Lower leg skin (tissue), 4 donors: ENCODE measurements around the gene ENDOV. TPM values are rescaled to one million over a fixed set of nuclear protein-coding genes. Genes with fewer than 3 reads are reported as not detected.

Experiments used
- DNase-seq, 2 donors: peaks; one replicate each; pipeline ENCODE4 v3.0.0-alpha.2; 2019; ENCODE audit warnings: low spot score in 2 of 2
- H3K4me3 ChIP-seq: fragments of 200-600 bp; sonication (generic); 2 replicates; pipeline ENCODE4 v1.5.1; 2017; ENCODE audit warnings: mild to moderate bottlenecking, low read depth; ENCODE audit not compliant: poor library complexity, severe bottlenecking
- POLR2A ChIP-seq, 2 donors: fragments of 450-650 bp; IDR thresholded peaks; one replicate each; pipeline ENCODE4 v1.6.1; 2016 to 2017; ENCODE audit warnings: antibody characterized with exemption in 2 of 2, mild to moderate bottlenecking in 1 of 2, moderate library complexity in 1 of 2
- WGBS, 2 donors: methylation state at CpG; one replicate each; pipeline ENCODE4 v1.1.5; 2018; 5-methylcytosine and 5-hydroxymethylcytosine counted together
- intact Hi-C: fragments of 100-400 bp; cut with DNase I; formaldehyde crosslinking; loops from one replicate; pipeline ENCODE4 v1.15.0; 2023; ENCODE audit warnings: low total_unique reads
- total RNA-seq, 4 donors: library from RNA; depleted of rRNA; stranded (reverse); fragments of >200 nt; gene quantifications; one replicate each; pipeline ENCODE4 v1.1.0, GENCODE V29; 2016
- TF ChIP-seq, protein P1 (sequence below), 3 donors: fragments of 450-650 bp; IDR thresholded peaks; one replicate each; pipeline ENCODE4 v1.5.1; 2016; ENCODE audit warnings: antibody characterized with exemption in 3 of 3, mild to moderate bottlenecking in 3 of 3, moderate library complexity in 2 of 3

The ENDOV gene
- total RNA-seq, 4 donors from 2014 or later, result 13.7 to 26.8 (median 21.3) TPM

- DNase-seq, result no peak
- WGBS, 2 donors, result 91 to 95% methylated on average over 26 of the region's 27 CpGs
- TF ChIP-seq, protein P1, sequence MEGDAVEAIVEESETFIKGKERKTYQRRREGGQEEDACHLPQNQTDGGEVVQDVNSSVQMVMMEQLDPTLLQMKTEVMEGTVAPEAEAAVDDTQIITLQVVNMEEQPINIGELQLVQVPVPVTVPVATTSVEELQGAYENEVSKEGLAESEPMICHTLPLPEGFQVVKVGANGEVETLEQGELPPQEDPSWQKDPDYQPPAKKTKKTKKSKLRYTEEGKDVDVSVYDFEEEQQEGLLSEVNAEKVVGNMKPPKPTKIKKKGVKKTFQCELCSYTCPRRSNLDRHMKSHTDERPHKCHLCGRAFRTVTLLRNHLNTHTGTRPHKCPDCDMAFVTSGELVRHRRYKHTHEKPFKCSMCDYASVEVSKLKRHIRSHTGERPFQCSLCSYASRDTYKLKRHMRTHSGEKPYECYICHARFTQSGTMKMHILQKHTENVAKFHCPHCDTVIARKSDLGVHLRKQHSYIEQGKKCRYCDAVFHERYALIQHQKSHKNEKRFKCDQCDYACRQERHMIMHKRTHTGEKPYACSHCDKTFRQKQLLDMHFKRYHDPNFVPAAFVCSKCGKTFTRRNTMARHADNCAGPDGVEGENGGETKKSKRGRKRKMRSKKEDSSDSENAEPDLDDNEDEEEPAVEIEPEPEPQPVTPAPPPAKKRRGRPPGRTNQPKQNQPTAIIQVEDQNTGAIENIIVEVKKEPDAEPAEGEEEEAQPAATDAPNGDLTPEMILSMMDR (IDR thresholded peaks at IDR 0.05), result no peak
- no peak for TF ChIP-seq POLR2A (IDR thresholded peaks at IDR 0.05)
- no peak overlapping the region for H3K4me3 ChIP-seq
- intact Hi-C loops, result loop anchor here (5.0 kb wide), 1 partner anchor 150 kb away; no protein-coding TSS in a partner anchor
These were observed 12.7 kb downstream of the ENDOV start for GRCh38 chr17:80427366-80428282.

DNA sequence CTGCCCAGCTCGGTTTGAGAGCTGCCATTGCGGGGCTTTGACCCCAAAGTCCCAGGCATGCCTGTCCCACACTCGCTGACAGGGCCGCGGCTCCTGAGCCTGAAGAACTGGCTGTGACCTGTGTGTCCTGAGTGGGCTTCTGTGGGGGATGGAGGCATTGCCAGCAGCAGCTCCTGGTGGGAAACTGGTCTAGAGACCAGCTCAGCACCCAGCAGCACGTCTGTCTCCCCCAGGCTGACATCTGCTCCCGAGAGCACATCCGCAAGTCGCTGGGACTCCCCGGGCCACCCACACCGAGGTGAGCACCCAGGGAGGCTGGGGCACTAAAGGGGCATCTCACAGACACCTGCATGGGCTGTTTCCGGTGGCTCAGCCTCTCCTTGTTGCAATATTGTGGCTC lies 13.4 kb downstream of the ENDOV start:
- no peak overlapping the region for H3K4me3 ChIP-seq
- intact Hi-C loops, result loop anchor here (5.0 kb wide), 1 partner anchor 149 kb away; no protein-coding TSS in a partner anchor
- TF ChIP-seq POLR2A (IDR thresholded peaks at IDR 0.05), result no peak
- TF ChIP-seq, protein P1 (IDR thresholded peaks at IDR 0.05), result no peak
- no peak for DNase-seq
- 89 to 90% methylated on average over 6 to 8 of the region's 12 CpGs for WGBS, 2 donors

DNA sequence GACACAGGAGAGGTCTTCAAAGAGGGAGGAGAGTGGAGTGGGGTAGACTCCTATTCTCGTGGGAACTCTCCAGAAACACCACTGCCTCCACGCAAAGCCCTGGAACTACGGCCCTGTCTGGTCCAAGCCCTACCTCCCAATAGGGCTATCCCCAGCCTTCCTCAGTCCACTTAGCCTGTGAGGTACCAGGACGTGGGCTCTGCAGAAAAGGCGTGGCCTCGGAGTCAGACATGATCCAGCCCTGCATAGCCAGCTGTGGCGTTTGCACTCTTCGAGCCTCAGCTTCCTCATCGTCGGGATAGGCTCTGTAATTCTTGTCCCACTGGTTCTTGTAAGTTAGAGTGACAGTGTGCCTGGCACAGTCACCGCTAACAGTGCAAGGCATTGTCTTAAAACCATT lies 13.8 kb downstream of the ENDOV start:
- intact Hi-C loops, result loop anchor here (5.0 kb wide), 1 partner anchor 149 kb away; no protein-coding TSS in a partner anchor

GRCh38 chr17:80429356-80430275 lies 14.6 kb downstream of the ENDOV start:
- no peak for DNase-seq
- no peak overlapping the region for H3K4me3 ChIP-seq
- TF ChIP-seq POLR2A (IDR thresholded peaks at IDR 0.05), result no peak
- TF ChIP-seq, protein P1 (IDR thresholded peaks at IDR 0.05), result no peak
- 91 to 95% methylated on average over 21 to 28 of the region's 33 CpGs for WGBS, 2 donors
- intact Hi-C loops, result loop anchor here (5.0 kb wide), 1 partner anchor 148 kb away; no protein-coding TSS in a partner anchor

More for the DNA sequence above, 13.8 kb downstream of the ENDOV start:
- no peak for DNase-seq
- WGBS, 2 donors, result 88% methylated on average over 11 of the region's 11 CpGs
- H3K4me3 ChIP-seq, result no peak overlapping the region
- no peak for TF ChIP-seq POLR2A (IDR thresholded peaks at IDR 0.05)
- TF ChIP-seq, protein P1 (IDR thresholded peaks at IDR 0.05), result no peak

GRCh38 chr17:80430446-80431245 lies 15.7 kb downstream of the ENDOV start:
- TF ChIP-seq POLR2A (IDR thresholded peaks at IDR 0.05), result no peak
- TF ChIP-seq, protein P1 (IDR thresholded peaks at IDR 0.05), result no peak
- intact Hi-C loops, result no loop called here
- DNase-seq, result no peak
- 65 to 69% methylated on average over 9 to 11 of the region's 15 CpGs for WGBS, 2 donors
- H3K4me3 ChIP-seq, result no peak overlapping the region
